B cell (primary cell): ENCODE measurements around the gene PCDHGC3. TPM values are rescaled to one million over a fixed set of nuclear protein-coding genes. Genes with fewer than 3 reads are reported as not detected.

ENCODE experiments used
- ATAC-seq: fragments of 200-7000 bp; cut with Tn5 transposase; one replicate; pipeline ENCODE4 v1.10.0; 2021; ENCODE audit warnings: low read depth, mild to moderate bottlenecking, moderate number of reproducible peaks, moderate library complexity
- CTCF ChIA-PET: fragments of 350-600 bp; sonication (Branson Sonifier 250); formaldehyde crosslinking; loops from one replicate; lab custom pipeline; 2021; ENCODE audit warnings: antibody characterized with exemption, inconsistent platforms; lab: Charles Lee
- POLR2A ChIA-PET: fragments of 350-600 bp; sonication (Branson Sonifier 250); formaldehyde crosslinking; loops from one replicate; lab custom pipeline; 2021; ENCODE audit warnings: antibody characterized with exemption; lab: Charles Lee
- DNase-seq: peaks from one replicate; pipeline ENCODE4 v3.0.0; 2013
- H2AFZ ChIP-seq: 2 replicates; pipeline ENCODE4 v1.6.1; 2012; ENCODE audit warnings: mild to moderate bottlenecking, low read depth, low read length; ENCODE audit not compliant: insufficient read depth, poor library complexity, severe bottlenecking
- H3K27ac ChIP-seq, 2 donors: 1 replicate in 1 of 2; 2 replicates in 1 of 2; pipeline ENCODE4 v1.5.1; 2012 to 2013; ENCODE audit warnings: low read length in 2 of 2, mild to moderate bottlenecking in 2 of 2, moderate library complexity in 1 of 2
- H3K27me3 ChIP-seq, 4 experiments: fragments of 200-600 bp in 1 of 4; sonication (generic) in 1 of 4; replicated peaks in 1 of 4; 1 replicate in 2 of 4; 2 replicates in 2 of 4; pipeline versions ENCODE4 v1.6.1 to v1.7.0; 2013 to 2016; ENCODE audit warnings: low read length in 3 of 4, mild to moderate bottlenecking in 2 of 4, mixed read lengths in 1 of 4, moderate library complexity in 1 of 4; ENCODE audit not compliant: insufficient read depth in 4 of 4, control insufficient read depth in 3 of 4; ENCODE audit errors: control extremely low read depth in 1 of 4
- H3K36me3 ChIP-seq, 2 experiments: replicated peaks in 1 of 2; 1 replicate in 1 of 2; 2 replicates in 1 of 2; pipeline versions ENCODE4 v1.6.1 to v1.7.1; 2013; ENCODE audit warnings: low read length in 1 of 2; ENCODE audit not compliant: insufficient read depth in 2 of 2, control insufficient read depth in 1 of 2; ENCODE audit errors: control extremely low read depth in 1 of 2, extremely low read depth in 1 of 2
- H3K4me1 ChIP-seq, 2 donors: fragments of 200-600 bp in 1 of 2; sonication (generic) in 1 of 2; 1 replicate in 1 of 2; 2 replicates in 1 of 2; pipeline versions ENCODE4 v1.5.1 to v1.6.1; 2013 to 2017; ENCODE audit warnings: low read length in 2 of 2; ENCODE audit not compliant: control insufficient read depth in 2 of 2, insufficient read depth in 2 of 2
- H3K4me2 ChIP-seq: replicated peaks from 2 replicates; pipeline ENCODE3; 2012; ENCODE audit warnings: mild to moderate bottlenecking, low read depth, low read length; ENCODE audit not compliant: poor library complexity, severe bottlenecking
- H3K4me3 ChIP-seq, 5 experiments: fragments of 200-600 bp in 1 of 5; sonication (generic) in 1 of 5; 1 replicate in 3 of 5; 2 replicates in 2 of 5; pipeline versions ENCODE4 v1.5.1 to v1.7.0; 2011 to 2016; ENCODE audit warnings: low read length in 4 of 5, mild to moderate bottlenecking in 4 of 5, low read depth in 2 of 5, control low read depth in 1 of 5, moderate library complexity in 1 of 5; ENCODE audit not compliant: insufficient read depth in 1 of 5; ENCODE audit errors: control extremely low read depth in 1 of 5, extremely low read depth in 1 of 5
- H3K79me2 ChIP-seq: fragments of 200-600 bp; sonication (generic); one replicate; pipeline ENCODE4 v1.6.0; 2016; ENCODE audit warnings: low read length; ENCODE audit not compliant: control insufficient read depth, insufficient read depth
- H3K9ac ChIP-seq: fragments of 200-600 bp; sonication (generic); 2 replicates; pipeline ENCODE4 v1.6.1; 2017; ENCODE audit warnings: mild to moderate bottlenecking, low read length, moderate library complexity
- H3K9me3 ChIP-seq, 3 donors: one replicate each; pipeline versions ENCODE4 v1.6.1 to v1.7.1; 2013; ENCODE audit warnings: low read length in 2 of 3; ENCODE audit not compliant: control insufficient read depth in 2 of 3, insufficient read depth in 1 of 3; ENCODE audit errors: control extremely low read depth in 1 of 3
- H4K20me1 ChIP-seq: 2 replicates; pipeline ENCODE4 v1.6.0; 2012; ENCODE audit warnings: mild to moderate bottlenecking, low read length; ENCODE audit not compliant: insufficient read depth, control insufficient read depth, poor library complexity, severe bottlenecking
- H3K27ac Mint-ChIP-seq: one replicate; pipeline ENCODE4 v1.8.0; 2021; ENCODE audit warnings: mixed read lengths
- H3K27me3 Mint-ChIP-seq: one replicate; pipeline ENCODE4 v1.8.0; 2021; ENCODE audit warnings: mixed read lengths
- H3K4me1 Mint-ChIP-seq: one replicate; pipeline ENCODE4 v1.8.0; 2021; ENCODE audit warnings: mixed read lengths
- H3K4me3 Mint-ChIP-seq: one replicate; pipeline ENCODE4 v1.8.0; 2021; ENCODE audit warnings: mixed read lengths
- H3K9me3 Mint-ChIP-seq: one replicate; pipeline ENCODE4 v1.8.0; 2022; ENCODE audit warnings: mixed read lengths; ENCODE audit not compliant: insufficient read depth
- CTCF ChIP-seq: fragments of 200-600 bp; IDR thresholded peaks from one replicate; pipeline ENCODE4 v1.8.0; 2022; ENCODE audit warnings: antibody characterized with exemption, mild to moderate bottlenecking
- EZH2 ChIP-seq: IDR thresholded peaks from 2 replicates; pipeline ENCODE4 v1.6.1; 2012; ENCODE audit warnings: borderline replicate concordance, low read depth, mild to moderate bottlenecking, moderate library complexity, low read length; ENCODE audit not compliant: insufficient read depth, poor library complexity, severe bottlenecking
- WGBS: methylation state at CpG from one replicate; pipeline ENCODE4 v1.1.5; 2013; ENCODE audit warnings: missing lambda C conversion rate; ENCODE audit not compliant: insufficient coverage; 5-methylcytosine and 5-hydroxymethylcytosine counted together
- intact Hi-C: fragments of 100-400 bp; cut with micrococcal nuclease; formaldehyde crosslinking; loops from one replicate; pipeline ENCODE4 v1.10.0; 2022
- polyA plus RNA-seq: library from polyadenylated mRNA; depleted of rRNA; stranded (reverse); fragments of >200 nt; gene quantifications from 2 replicates; pipeline ENCODE4 v1.2.3, GENCODE V29; 2012
- total RNA-seq, 2 donors: library from RNA; stranded (reverse); fragments of 120-200 nt in 1 of 2; gene quantifications; 1 replicate in 1 of 2; 2 replicates in 1 of 2; pipeline versions ENCODE4 v1.2.3 to v1.2.4, GENCODE V29; 2013 to 2022

Gene PCDHGC3
- total and polyA plus RNA-seq, 2 donors (not counting 1 experiment from before 2014, with no cell fraction given), result 0.88 to 2.0 TPM

- H2AFZ ChIP-seq, result no peak overlapping the region
These were observed 8.1 kb downstream of the PCDHGC3 start for GRCh38 chr5:141483902-141484301.

GRCh38 chr5:141484310-141484640 is 8.5 kb downstream of the PCDHGC3 start:
- no peak for ATAC-seq
- Histone ChIP-seq H3K27ac (no peak overlapping the region), H3K36me3 (no peaks in the 10 kb centered on the region)

More at GRCh38 chr5:141483902-141484301, 8.1 kb downstream of the PCDHGC3 start:
- H3K36me3 ChIP-seq, result no peaks in the 10 kb centered on the region
- H3K4me3 ChIP-seq, result no peak overlapping the region
- peaks cover 0 to 60% (median 37%) of the 10 kb centered on the region in 4 experiments for H3K27me3 ChIP-seq
- H3K79me2 ChIP-seq, result no peaks in the 10 kb centered on the region
- POLR2A ChIA-PET, result no interaction called here
- no peak overlapping the region for H3K4me2 ChIP-seq
- TF ChIP-seq CTCF, result no peak
- TF ChIP-seq EZH2, result no peak
- DNase-seq, result no peak
- peaks cover 0 to 12% (median 0%) of the 10 kb centered on the region in 3 donors for H3K9me3 ChIP-seq
- no peak overlapping the region for H3K4me3 Mint-ChIP-seq
- no peak overlapping the region for H3K27ac ChIP-seq
- peaks cover 71% of the 10 kb centered on the region for H3K27me3 Mint-ChIP-seq
- no peaks in the 10 kb centered on the region for H3K9me3 Mint-ChIP-seq
- ATAC-seq, result no peak
- no peak overlapping the region for H3K27ac Mint-ChIP-seq
- H3K4me1 Mint-ChIP-seq, result peaks cover 16% of the 10 kb centered on the region
- CTCF ChIA-PET, result interaction anchor here (1.1 to 3.0 kb wide), 2 partner anchors 9 to 53 kb away, joined by 3 to 10 read pairs; partner anchors contain the start of gene PCDHGA12
- H3K9ac ChIP-seq, result no peak overlapping the region
- intact Hi-C loops, result no loop called here
- peaks cover 15 to 20% of the 10 kb centered on the region in 2 donors for H3K4me1 ChIP-seq
- WGBS, result 35% methylated on average over 2 of the region's 3 CpGs
- H4K20me1 ChIP-seq, result no peaks in the 10 kb centered on the region

More at GRCh38 chr5:141484310-141484640, 8.5 kb downstream of the PCDHGC3 start:
- intact Hi-C loops, result no loop called here
- CTCF ChIA-PET, result interaction anchor here (0.9 to 3.0 kb wide), 5 partner anchors 8 to 53 kb away, joined by 3 to 10 read pairs (median 4); partner anchors contain the start of genes PCDHGA12 and PCDHGC3
- Histone ChIP-seq H3K9me3 (peaks cover 0 to 12% (median 0%) of the 10 kb centered on the region in 3 donors), H4K20me1 (no peaks in the 10 kb centered on the region), H3K4me2 (peak overlapping the region; percentile 66), H3K9ac (no peak overlapping the region), H3K27me3 (peaks cover 0 to 58% (median 36%) of the 10 kb centered on the region in 4 experiments), H2AFZ (peak overlapping the region; percentile 60), H3K79me2 (no peaks in the 10 kb centered on the region), H3K4me1 (peaks cover 15 to 20% of the 10 kb centered on the region in 2 donors), H3K4me3 (peak overlapping the region in 1 of 5 experiments; percentile 39)
- Mint-ChIP-seq H3K4me3 (peak overlapping the region; percentile 40), H3K4me1 (peaks cover 16% of the 10 kb centered on the region), H3K27me3 (peaks cover 74% of the 10 kb centered on the region), H3K27ac (no peak overlapping the region), H3K9me3 (no peaks in the 10 kb centered on the region)
- WGBS, result 17% methylated on average over 3 of the region's 4 CpGs
- DNase-seq, result no peak
- POLR2A ChIA-PET, result no interaction called here
- no peak for TF ChIP-seq EZH2
- no peak for TF ChIP-seq CTCF
